Spleen (tissue), 11 donors: Measurements from ENCODE around the gene PWP2. TPM values are rescaled to one million over a fixed set of nuclear protein-coding genes. Genes with fewer than 3 reads are reported as not detected.
A peak's percentile ranks its signal among the peaks of the same experiment; 100 is the strongest.
"Not testable (repeated sequence)": the region's sequence is repeated elsewhere in the genome, so short reads cannot be mapped to it uniquely, and the experiment has no call there.

Experiments
- DNase-seq: peaks from one replicate; pipeline ENCODE4 v3.0.0-alpha.2; 2020
- H3K27ac ChIP-seq, 8 donors: fragments of 200-600 bp; sonication (generic) in 7 of 8; 1 replicate in 4 of 8; 2 replicates in 4 of 8; pipeline versions ENCODE4 v1.5.0 to v1.8.0; 2016 to 2021; ENCODE audit warnings: inconsistent platforms in 4 of 8, mild to moderate bottlenecking in 4 of 8, moderate library complexity in 1 of 8
- H3K27me3 ChIP-seq, 7 donors: fragments of 200-600 bp; sonication (generic) in 6 of 7; replicated peaks in 1 of 7; 1 replicate in 4 of 7; 2 replicates in 3 of 7; pipeline versions ENCODE4 v1.5.0 to v1.8.0; 2016 to 2021; ENCODE audit warnings: inconsistent platforms in 3 of 7, mild to moderate bottlenecking in 1 of 7
- H3K36me3 ChIP-seq, 6 donors: fragments of 200-600 bp; sonication (generic) in 5 of 6; 1 replicate in 4 of 6; 2 replicates in 2 of 6; pipeline versions ENCODE4 v1.5.0 to v1.8.0; 2016 to 2021; ENCODE audit warnings: inconsistent platforms in 2 of 6
- H3K4me1 ChIP-seq, 6 donors: fragments of 200-600 bp; sonication (generic) in 5 of 6; 1 replicate in 3 of 6; 2 replicates in 3 of 6; pipeline versions ENCODE4 v1.5.0 to v1.8.0; 2016 to 2021; ENCODE audit warnings: inconsistent platforms in 3 of 6
- H3K4me3 ChIP-seq, 8 donors: fragments of 200-600 bp; sonication (generic) in 7 of 8; 1 replicate in 4 of 8; 2 replicates in 4 of 8; pipeline versions ENCODE4 v1.5.0 to v1.8.0; 2016 to 2021; ENCODE audit warnings: inconsistent platforms in 4 of 8, mild to moderate bottlenecking in 4 of 8, moderate library complexity in 2 of 8
- H3K9me3 ChIP-seq, 8 donors: fragments of 200-600 bp; sonication (generic) in 7 of 8; 1 replicate in 4 of 8; 2 replicates in 4 of 8; pipeline versions ENCODE4 v1.5.0 to v1.8.0; 2016 to 2021; ENCODE audit warnings: inconsistent platforms in 4 of 8
- CTCF ChIP-seq, 11 experiments: fragments of 200-600 bp in 7 of 11; fragments of 450-650 bp in 4 of 11; sonication (generic) in 4 of 11; IDR thresholded peaks in 8 of 11; conservative IDR thresholded peaks in 3 of 11; 1 replicate in 7 of 11; 2 replicates in 4 of 11; pipeline versions ENCODE4 v1.4.0 to v1.8.0; 2016 to 2021; ENCODE audit warnings: antibody characterized with exemption in 11 of 11, inconsistent platforms in 4 of 11, mild to moderate bottlenecking in 1 of 11
- POLR2A ChIP-seq, 3 donors: fragments of 450-650 bp; IDR thresholded peaks; one replicate each; pipeline ENCODE4 v1.5.1; 2017; ENCODE audit warnings: antibody characterized with exemption in 3 of 3, mild to moderate bottlenecking in 1 of 3
- POLR2AphosphoS5 ChIP-seq, 3 donors: sonication (generic); formaldehyde crosslinking; IDR thresholded peaks; one replicate each; pipeline ENCODE4 v1.5.1; 2017; ENCODE audit warnings: antibody characterized with exemption in 3 of 3
- WGBS, 5 donors: extraction: QIAGEN DNeasy Blood & Tissue Kit in 3 of 5; methylation state at CpG; one replicate each; pipeline versions ENCODE4 v1.1.5 to v1.1.7; 2013 to 2018; 5-methylcytosine and 5-hydroxymethylcytosine counted together
- intact Hi-C: fragments of 100-400 bp; cut with DNase I; formaldehyde crosslinking; loops from one replicate; pipeline ENCODE4 v1.15.0; 2023; ENCODE audit warnings: low total_unique reads
- polyA plus RNA-seq, 3 donors: library from polyadenylated mRNA; stranded (reverse); fragments of 200-250 nt; gene quantifications; one replicate each; pipeline ENCODE4 v1.2.1, GENCODE V29; 2013
- total RNA-seq, 7 donors: library from RNA; depleted of rRNA in 3 of 7; stranded (reverse); fragments of >200 nt in 3 of 7; fragmentation: NEBNext Ultra II Directional in 4 of 7; extraction: Animal tissue kit (Norgen Biotek cat#: 25700) in 4 of 7; gene quantifications; one replicate each; pipeline versions ENCODE4 v1.1.0 to v1.2.1, GENCODE V29; 2016 to 2021
- donor health status: healthy with polysubstance abuse.
- donor health status: DM: no; HTN: no; CAD: no; lungs with moderate emphysema.
- donor health status: DM: no; HTN: no; CAD: no.
- donor health status: Bipolar disorder and iron deficiency.
- donor health status: healthy.
- donor health status: DM: no; HTN: no; CAD: no.
- donor health status: DM: yes; HTN: yes; CAD: no.

PWP2 gene
- total and polyA plus RNA-seq, 10 donors = 4.8 to 17.4 (median 10.8) TPM

GRCh38 chr21:44092211-44092610 is 15.0 kb upstream of the PWP2 start:
- no peak overlapping the region for H3K4me3 ChIP-seq
- intact Hi-C loops = no loop called here
- DNase-seq = no peak
- H3K4me1 ChIP-seq = peaks cover 20 to 63% (median 36%) of the 10 kb centered on the region in 6 donors
- H3K27me3 ChIP-seq = no peaks in the 10 kb centered on the region
- H3K27ac ChIP-seq = peak overlapping the region in 3 of 8 donors; percentile 85 to 90 (median 88)
- WGBS, 5 donors = 81 to 93% (median 90%) methylated on average over 9 of the region's 9 CpGs
- peaks cover 2 to 85% (median 68%) of the 10 kb centered on the region in 6 donors for H3K36me3 ChIP-seq
- no peak for TF ChIP-seq CTCF (IDR thresholded peaks at IDR 0.05 in 8 of 11, conservative IDR thresholded peaks at IDR 0.05 in 3 of 11)
- no peak for TF ChIP-seq POLR2A (IDR thresholded peaks at IDR 0.05)
- no peak for TF ChIP-seq POLR2AphosphoS5 (IDR thresholded peaks at IDR 0.05)
- H3K9me3 ChIP-seq = no peaks in the 10 kb centered on the region

GRCh38 chr21:44093761-44094160 is 13.4 kb upstream of the PWP2 start:
- intact Hi-C loops = no loop called here
- H3K27me3 ChIP-seq = no peaks in the 10 kb centered on the region
- 93 to 95% (median 93%) methylated on average over 9 of the region's 9 CpGs for WGBS, 5 donors
- no peaks in the 10 kb centered on the region for H3K9me3 ChIP-seq
- TF ChIP-seq POLR2AphosphoS5 (IDR thresholded peaks at IDR 0.05) = peak in 1 of 3 donors; percentile 30
- TF ChIP-seq CTCF (IDR thresholded peaks at IDR 0.05 in 8 of 11, conservative IDR thresholded peaks at IDR 0.05 in 3 of 11) = no peak
- TF ChIP-seq POLR2A (IDR thresholded peaks at IDR 0.05) = no peak
- peaks cover 2 to 69% (median 54%) of the 10 kb centered on the region in 6 donors for H3K36me3 ChIP-seq
- DNase-seq = no peak
- H3K4me3 ChIP-seq = no peak overlapping the region
- peak overlapping the region in 2 of 8 donors; percentile 18 to 56 for H3K27ac ChIP-seq
- H3K4me1 ChIP-seq = peaks cover 6 to 48% (median 21%) of the 10 kb centered on the region in 6 donors

GRCh38 chr21:44094832-44095231 is 12.4 kb upstream of the PWP2 start:
- Histone ChIP-seq H3K27ac (no peak overlapping the region), H3K4me3 (no peak overlapping the region), H3K4me1 (peaks cover 2 to 37% (median 10%) of the 10 kb centered on the region in 6 donors), H3K36me3 (peaks cover 2 to 59% (median 50%) of the 10 kb centered on the region in 6 donors), H3K9me3 (no peaks in the 10 kb centered on the region), H3K27me3 (no peaks in the 10 kb centered on the region)
- 76 to 91% (median 88%) methylated on average over 1 of the region's 1 CpG for WGBS, 5 donors
- intact Hi-C loops = no loop called here
- TF ChIP-seq POLR2AphosphoS5 (IDR thresholded peaks at IDR 0.05) (no peak), CTCF (IDR thresholded peaks at IDR 0.05 in 8 of 11, conservative IDR thresholded peaks at IDR 0.05 in 3 of 11) (no peak), POLR2A (IDR thresholded peaks at IDR 0.05) (no peak)
- DNase-seq = no peak

GRCh38 chr21:44098507-44098906 is 8.7 kb upstream of the PWP2 start:
- H3K27me3 ChIP-seq, H3K9me3 ChIP-seq, H3K4me3 ChIP-seq, H3K4me1 ChIP-seq, DNase-seq, intact Hi-C loops, H3K27ac ChIP-seq: not testable (repeated sequence)
- peaks cover 2 to 22% (median 20%) of the 10 kb centered on the region in 6 donors for H3K36me3 ChIP-seq
- WGBS, 5 donors = no CpG with 5 or more reads among the region's 6 CpGs

- H3K27me3 ChIP-seq, H3K4me1 ChIP-seq, intact Hi-C loops, H3K27ac ChIP-seq, H3K4me3 ChIP-seq, DNase-seq, H3K9me3 ChIP-seq: not testable (repeated sequence)
- WGBS, 5 donors = no CpG with 5 or more reads among the region's 13 CpGs
- H3K36me3 ChIP-seq = peaks cover 0 to 17% (median 15%) of the 10 kb centered on the region in 6 donors
Observed at GRCh38 chr21:44098964-44099363, 8.2 kb upstream of the PWP2 start.

GRCh38 chr21:44107589-44107988 is 390 bp downstream of the PWP2 start:
- H3K4me3 ChIP-seq = peak overlapping the region in 5 of 8 donors; percentile 35 to 63 (median 46)
- peak overlapping the region in 3 of 8 donors; percentile 57 to 78 (median 66) for H3K27ac ChIP-seq

More at GRCh38 chr21:44107589-44107988, 390 bp downstream of the PWP2 start:
- H3K9me3 ChIP-seq, H3K4me1 ChIP-seq, H3K27me3 ChIP-seq, DNase-seq, H3K36me3 ChIP-seq, intact Hi-C loops: not testable (repeated sequence)
- WGBS, 5 donors = 7% methylated on average over 3 of the region's 31 CpGs; no CpG with 5 or more reads in 4 of the 5 donors
